H9 (cell line): Measurements from ENCODE around the gene IGSF3. TPM values are rescaled to one million over a fixed set of nuclear protein-coding genes. Genes with fewer than 3 reads are reported as not detected.

Experiments
- DNase-seq: peaks from one replicate; pipeline ENCODE4 v3.0.0-alpha.2; 2017
- H2AFZ ChIP-seq: one replicate; pipeline ENCODE4 v1.6.1; 2013; ENCODE audit warnings: mild to moderate bottlenecking, low read length, control low read depth, moderate library complexity
- H2AK5ac ChIP-seq: 2 replicates; pipeline ENCODE4 v1.6.1; 2013; ENCODE audit warnings: low read length, control low read depth, mixed read lengths; ENCODE audit not compliant: insufficient read length
- H2BK120ac ChIP-seq: one replicate; pipeline ENCODE4 v1.6.1; 2013; ENCODE audit warnings: low read depth, mild to moderate bottlenecking, low read length, control low read depth, inconsistent platforms; ENCODE audit not compliant: poor library complexity, severe bottlenecking
- H2BK12ac ChIP-seq: 2 replicates; pipeline ENCODE4 v1.6.1; 2013; ENCODE audit warnings: low read length, control low read depth, mixed read lengths, low read depth; ENCODE audit not compliant: insufficient read length
- H2BK15ac ChIP-seq: 2 replicates; pipeline ENCODE4 v1.6.1; 2013; ENCODE audit warnings: low read depth, low read length, control low read depth
- H2BK20ac ChIP-seq: one replicate; pipeline ENCODE4 v1.6.1; 2013; ENCODE audit warnings: low read depth, mild to moderate bottlenecking, low read length, control low read depth, inconsistent platforms; ENCODE audit not compliant: poor library complexity, severe bottlenecking
- H2BK5ac ChIP-seq: 2 replicates; pipeline ENCODE4 v1.6.1; 2013; ENCODE audit warnings: low read length, control low read depth, mixed read lengths; ENCODE audit not compliant: insufficient read length
- H3K14ac ChIP-seq: 2 replicates; pipeline ENCODE4 v1.6.1; 2013; ENCODE audit warnings: low read length, control low read depth; ENCODE audit not compliant: insufficient read depth
- H3K18ac ChIP-seq: 2 replicates; pipeline ENCODE4 v1.6.1; 2013; ENCODE audit warnings: low read depth, mild to moderate bottlenecking, mixed read lengths, low read length, control low read depth; ENCODE audit not compliant: insufficient read length
- H3K23ac ChIP-seq: 2 replicates; pipeline ENCODE4 v1.6.1; 2013; ENCODE audit warnings: low read length, control low read depth, mixed read lengths, low read depth; ENCODE audit not compliant: insufficient read length
- H3K23me2 ChIP-seq: 2 replicates; pipeline ENCODE4 v1.6.1; 2013; ENCODE audit warnings: low read depth, mild to moderate bottlenecking, mixed read lengths, low read length, control low read depth; ENCODE audit not compliant: insufficient read length, poor library complexity, severe bottlenecking
- H3K27ac ChIP-seq: 2 replicates; pipeline ENCODE4 v1.5.1; 2013; ENCODE audit warnings: low read length, control low read depth, mixed read lengths, low read depth; ENCODE audit not compliant: insufficient read length
- H3K27me3 ChIP-seq: 2 replicates; pipeline ENCODE4 v1.6.1; 2013; ENCODE audit warnings: low read length, control low read depth, inconsistent platforms; ENCODE audit not compliant: insufficient read depth
- H3K4ac ChIP-seq: 2 replicates; pipeline ENCODE4 v1.6.1; 2013; ENCODE audit warnings: low read depth, mild to moderate bottlenecking, control low read depth, inconsistent platforms, low read length, moderate library complexity
- H3K4me1 ChIP-seq: 2 replicates; pipeline ENCODE4 v1.6.1; 2013; ENCODE audit warnings: low read length, control low read depth, inconsistent platforms; ENCODE audit not compliant: insufficient read depth
- H3K4me2 ChIP-seq: 2 replicates; pipeline ENCODE4 v1.6.1; 2013; ENCODE audit warnings: low read length, control low read depth, mixed read lengths; ENCODE audit not compliant: insufficient read length, insufficient read depth
- H3K56ac ChIP-seq: 2 replicates; pipeline ENCODE4 v1.6.1; 2013; ENCODE audit warnings: low read depth, mild to moderate bottlenecking, mixed read lengths, low read length, control low read depth; ENCODE audit not compliant: insufficient read length
- H3K79me1 ChIP-seq: 2 replicates; pipeline ENCODE4 v1.6.1; 2013; ENCODE audit warnings: low read depth, mild to moderate bottlenecking, moderate library complexity, low read length, control low read depth, inconsistent platforms; ENCODE audit not compliant: insufficient read depth, poor library complexity, severe bottlenecking
- H3K79me2 ChIP-seq: 2 replicates; pipeline ENCODE4 v1.6.1; 2013; ENCODE audit warnings: low read length, control low read depth, inconsistent platforms; ENCODE audit not compliant: insufficient read depth
- H3K9ac ChIP-seq: 2 replicates; pipeline ENCODE4 v1.6.1; 2013; ENCODE audit warnings: low read length, control low read depth, mixed read lengths; ENCODE audit not compliant: insufficient read length; ENCODE audit errors: extremely low read depth
- H3K9me3 ChIP-seq: one replicate; pipeline ENCODE4 v1.6.1; 2013; ENCODE audit warnings: low read depth, low read length, inconsistent platforms; ENCODE audit not compliant: control insufficient read depth
- H3T11ph ChIP-seq: one replicate; pipeline ENCODE4 v1.6.1; 2013; ENCODE audit warnings: mild to moderate bottlenecking, low read length, control low read depth, inconsistent platforms
- H4K20me1 ChIP-seq: one replicate; pipeline ENCODE4 v1.6.1; 2013; ENCODE audit not compliant: control insufficient read depth, insufficient read length, insufficient read depth
- H4K5ac ChIP-seq: 2 replicates; pipeline ENCODE4 v1.6.1; 2013; ENCODE audit warnings: low read depth, mild to moderate bottlenecking, mixed read lengths, low read length, control low read depth; ENCODE audit not compliant: insufficient read length
- H4K8ac ChIP-seq: replicated peaks from 2 replicates; pipeline ENCODE4 v1.6.1; 2013; ENCODE audit warnings: low read length, control low read depth, mixed read lengths, low read depth; ENCODE audit not compliant: insufficient read length
- H4K91ac ChIP-seq: 2 replicates; pipeline ENCODE4 v1.6.1; 2013; ENCODE audit warnings: low read depth, mild to moderate bottlenecking, moderate library complexity, mixed read lengths, low read length, control low read depth; ENCODE audit not compliant: insufficient read length
- H3K27ac Mint-ChIP-seq, 3 experiments: 2 replicates in 2 of 3; 3 replicates in 1 of 3; pipeline ENCODE4 v1.8.0; 2020 to 2021; ENCODE audit warnings: mixed read lengths in 3 of 3, mild to moderate bottlenecking in 1 of 3, moderate library complexity in 1 of 3
- H3K27me3 Mint-ChIP-seq: 2 replicates; pipeline ENCODE4 v1.8.0; 2021; ENCODE audit warnings: low read depth, mild to moderate bottlenecking, moderate library complexity, mixed read lengths
- H3K36me3 Mint-ChIP-seq, 3 experiments: 2 replicates in 2 of 3; 3 replicates in 1 of 3; pipeline ENCODE4 v1.8.0; 2020 to 2021; ENCODE audit warnings: low read depth in 3 of 3, mixed read lengths in 3 of 3; ENCODE audit not compliant: insufficient read depth in 1 of 3
- H3K4me1 Mint-ChIP-seq, 2 experiments: 2 replicates each; pipeline ENCODE4 v1.8.0; 2020; ENCODE audit warnings: mixed read lengths in 2 of 2
- H3K4me3 Mint-ChIP-seq, 2 experiments: 2 replicates in 1 of 2; 3 replicates in 1 of 2; pipeline ENCODE4 v1.8.0; 2020 to 2021; ENCODE audit warnings: mild to moderate bottlenecking in 2 of 2, mixed read lengths in 2 of 2, moderate library complexity in 1 of 2
- H3K9me3 Mint-ChIP-seq, 2 experiments: 2 replicates in 1 of 2; 3 replicates in 1 of 2; pipeline ENCODE4 v1.8.0; 2020; ENCODE audit warnings: mild to moderate bottlenecking in 2 of 2, mixed read lengths in 2 of 2, moderate library complexity in 1 of 2
- WGBS: extraction: QIAGEN DNeasy Blood & Tissue Kit; methylation state at CpG from one replicate; pipeline ENCODE4 v1.1.7; 2013; ENCODE audit warnings: missing lambda C conversion rate, low lambda C conversion rate, mixed read lengths; ENCODE audit not compliant: insufficient read length; ENCODE audit errors: extremely low coverage; 5-methylcytosine and 5-hydroxymethylcytosine counted together
- total RNA-seq: library from RNA; stranded (reverse); gene quantifications from 2 replicates; pipeline ENCODE4 v1.2.1, GENCODE V29; 2021
- TF ChIP-seq, protein P1 (sequence below): fragments of 200-600 bp; sonication (generic); conservative IDR thresholded peaks from 3 replicates; pipeline ENCODE4 v1.8.0; 2021; ENCODE audit warnings: antibody characterized with exemption, mild to moderate bottlenecking

Gene IGSF3
- total RNA-seq, 1 experiment from 2014 or later: 19.1 TPM

DNA sequence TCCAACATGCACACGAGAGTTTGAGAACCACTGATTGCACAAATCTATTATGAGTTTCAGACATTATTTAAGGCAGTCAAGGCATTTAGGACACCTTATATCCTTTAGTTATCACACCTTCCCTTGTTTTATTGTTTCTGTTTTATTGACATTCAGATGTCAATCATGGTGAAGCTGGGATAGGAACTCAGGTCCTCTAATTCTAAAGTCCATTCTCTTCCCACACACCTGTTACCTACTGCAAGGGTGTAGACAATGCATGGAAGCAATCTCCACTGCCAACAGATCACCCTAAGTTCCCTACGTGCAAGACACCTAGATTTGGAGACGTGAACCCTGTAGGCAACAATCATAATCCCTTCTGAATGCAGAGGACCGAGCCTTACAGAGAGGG is 2.6 kb downstream of the IGSF3 start:
- Histone ChIP-seq H2BK5ac (no peak overlapping the region), H2AFZ (no peak overlapping the region), H3K56ac (no peak overlapping the region), H3K4ac (no peak overlapping the region), H4K20me1 (no peaks in the 10 kb centered on the region), H4K5ac (no peak overlapping the region), H3T11ph (no peak overlapping the region), H3K9ac (no peak overlapping the region), H2BK20ac (no peak overlapping the region), H3K4me2 (no peak overlapping the region), H3K23me2 (peaks cover 11% of the 10 kb centered on the region), H2BK12ac (no peak overlapping the region), H4K91ac (no peak overlapping the region), H3K79me2 (0 out of 2 replicates have a peak, but pooled peaks cover 1% of the 10 kb centered on the region), H3K79me1 (no peaks in the 10 kb centered on the region), H2AK5ac (no peak overlapping the region), H3K27ac (no peak overlapping the region), H3K4me1 (no peaks in the 10 kb centered on the region), H4K8ac (no peak overlapping the region), H3K18ac (no peak overlapping the region), H3K14ac (no peak overlapping the region), H3K9me3 (no peaks in the 10 kb centered on the region), H3K27me3 (no peaks in the 10 kb centered on the region; the same call in 1 of the 2 replicates), H2BK15ac (no peak overlapping the region), H3K23ac (no peak overlapping the region), H2BK120ac (no peak overlapping the region)
- Mint-ChIP-seq H3K9me3 (no peaks in the 10 kb centered on the region), H3K4me3 (peak overlapping the region in 1 of 2 experiments; percentile 30; a peak in 2 of 5 replicates), H3K27ac (no peak overlapping the region), H3K36me3 (peaks cover 3 to 8% (median 5%) of the 10 kb centered on the region in 3 experiments; a peak in 6 of 7 replicates), H3K4me1 (peaks cover 29 to 33% of the 10 kb centered on the region in 2 experiments), H3K27me3 (peaks cover 29% of the 10 kb centered on the region)
- WGBS: no CpG with 5 or more reads among the region's 4 CpGs
- TF ChIP-seq, protein P1, sequence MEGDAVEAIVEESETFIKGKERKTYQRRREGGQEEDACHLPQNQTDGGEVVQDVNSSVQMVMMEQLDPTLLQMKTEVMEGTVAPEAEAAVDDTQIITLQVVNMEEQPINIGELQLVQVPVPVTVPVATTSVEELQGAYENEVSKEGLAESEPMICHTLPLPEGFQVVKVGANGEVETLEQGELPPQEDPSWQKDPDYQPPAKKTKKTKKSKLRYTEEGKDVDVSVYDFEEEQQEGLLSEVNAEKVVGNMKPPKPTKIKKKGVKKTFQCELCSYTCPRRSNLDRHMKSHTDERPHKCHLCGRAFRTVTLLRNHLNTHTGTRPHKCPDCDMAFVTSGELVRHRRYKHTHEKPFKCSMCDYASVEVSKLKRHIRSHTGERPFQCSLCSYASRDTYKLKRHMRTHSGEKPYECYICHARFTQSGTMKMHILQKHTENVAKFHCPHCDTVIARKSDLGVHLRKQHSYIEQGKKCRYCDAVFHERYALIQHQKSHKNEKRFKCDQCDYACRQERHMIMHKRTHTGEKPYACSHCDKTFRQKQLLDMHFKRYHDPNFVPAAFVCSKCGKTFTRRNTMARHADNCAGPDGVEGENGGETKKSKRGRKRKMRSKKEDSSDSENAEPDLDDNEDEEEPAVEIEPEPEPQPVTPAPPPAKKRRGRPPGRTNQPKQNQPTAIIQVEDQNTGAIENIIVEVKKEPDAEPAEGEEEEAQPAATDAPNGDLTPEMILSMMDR: no peak
- DNase-seq: no peak
